Stimulated activated CD4-positive, alpha-beta T cell treated with anti-CD3 and anti-CD28 coated beads, Interleukin-2, amount 100 ng/mL, for 4 hours (primary cell): Measurements from ENCODE around the gene ALG12.

Source experiments
- DNase-seq: peaks from one replicate; pipeline ENCODE4 v3.0.0-alpha.2; 2020; ENCODE audit warnings: low read depth

ALG12 gene

DNA sequence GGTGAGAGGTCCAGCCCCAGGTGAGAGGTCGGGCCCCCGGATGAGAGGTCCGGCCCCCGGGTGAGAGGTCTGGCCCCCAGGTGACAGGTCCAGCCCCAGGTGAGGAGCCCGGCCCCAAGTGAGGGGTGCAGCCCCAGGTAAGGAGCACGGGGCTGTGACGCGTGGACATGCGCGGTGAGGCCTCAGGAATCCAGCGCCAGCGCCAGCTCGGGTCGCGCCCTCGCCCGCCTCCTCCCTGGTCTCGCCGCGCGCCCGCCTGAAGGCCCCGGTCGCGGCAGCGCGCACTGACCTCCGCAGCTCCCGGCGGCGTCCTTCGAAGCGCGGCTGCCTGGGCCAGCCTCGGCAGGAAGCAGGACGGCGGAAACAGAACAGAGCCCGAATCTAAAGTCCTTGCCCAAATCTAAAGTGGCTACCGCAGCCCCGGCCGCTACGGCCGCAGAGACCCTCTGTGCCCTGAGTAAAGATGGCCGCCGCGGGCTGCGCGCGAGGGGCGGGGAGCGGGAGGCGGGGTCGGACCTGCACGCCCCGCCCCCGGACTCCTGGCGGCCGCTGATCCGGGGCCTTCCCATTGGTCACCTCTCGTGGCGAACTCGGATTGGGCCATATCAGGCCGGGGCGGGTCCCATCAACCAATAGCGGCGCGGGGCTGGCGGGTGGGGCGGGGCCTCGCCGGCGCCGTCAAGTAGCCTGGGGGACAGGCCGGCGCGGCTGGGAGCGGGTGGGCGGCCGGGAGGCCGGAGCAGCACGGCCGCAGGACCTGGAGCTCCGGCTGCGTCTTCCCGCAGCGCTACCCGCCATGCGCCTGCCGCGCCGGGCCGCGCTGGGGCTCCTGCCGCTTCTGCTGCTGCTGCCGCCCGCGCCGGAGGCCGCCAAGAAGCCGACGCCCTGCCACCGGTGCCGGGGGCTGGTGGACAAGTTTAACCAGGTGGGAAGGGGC lies at the start of gene ALG12, which contains the start of gene CRELD2:
TSS of gene ALG12 (minus strand) at position 465 of the 937 bp plus-strand sequence. CDS start 4,673 bp downstream, outside the sequence.
TSS of gene CRELD2 (plus strand) at position 661 of the 937 bp plus-strand sequence. CDS start at position 797, 136 bp downstream.
- peak; percentile 96 for DNase-seq

- DNase-seq: no peak
These were observed 49.5 kb upstream of the ALG12 start for GRCh38 chr22:49967706-49968208.

- no peak for DNase-seq
These were observed 48.8 kb upstream of the ALG12 start for GRCh38 chr22:49966774-49967705.

DNA sequence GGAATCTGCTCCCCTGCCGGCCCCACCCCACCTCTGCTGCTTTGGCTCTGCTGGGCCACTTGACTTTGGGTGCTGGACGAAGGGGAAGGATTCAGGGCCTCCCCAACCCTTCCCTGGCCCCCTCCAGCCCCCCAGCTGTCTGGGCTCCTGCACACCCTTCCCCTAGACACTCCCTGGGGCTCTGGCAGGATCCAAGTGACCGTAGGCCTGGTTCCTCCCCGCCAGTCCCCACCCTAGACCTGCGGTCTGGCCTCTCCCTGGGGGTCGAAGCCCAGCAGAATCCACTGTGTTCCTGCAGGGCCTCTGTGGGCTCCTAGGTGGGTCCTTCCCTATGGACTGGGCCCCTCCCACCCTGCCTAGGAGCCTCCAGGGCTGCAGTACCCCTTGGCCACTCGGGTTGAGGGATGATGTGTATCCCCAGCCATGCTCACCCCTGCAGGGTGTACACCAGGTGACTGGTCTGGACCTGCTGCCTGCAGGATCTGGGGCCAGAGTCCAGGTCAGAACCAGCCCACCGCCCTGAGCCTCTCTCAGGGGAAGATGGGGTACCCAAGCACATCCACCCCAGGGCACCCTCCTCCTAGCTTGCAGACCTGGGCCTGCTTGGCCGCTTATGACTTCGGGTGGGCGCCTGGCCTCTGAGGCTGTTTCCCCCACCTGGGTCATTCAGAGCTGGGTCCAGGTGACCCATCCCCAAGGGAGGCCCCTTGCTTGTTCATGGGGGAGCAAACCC lies 48.0 kb upstream of the ALG12 start:
- no peak for DNase-seq

GRCh38 chr22:49965091-49966040 lies 47.1 kb upstream of the ALG12 start:
- no peak for DNase-seq

GRCh38 chr22:49964136-49965090 lies 46.2 kb upstream of the ALG12 start:
- no peak for DNase-seq

DNA sequence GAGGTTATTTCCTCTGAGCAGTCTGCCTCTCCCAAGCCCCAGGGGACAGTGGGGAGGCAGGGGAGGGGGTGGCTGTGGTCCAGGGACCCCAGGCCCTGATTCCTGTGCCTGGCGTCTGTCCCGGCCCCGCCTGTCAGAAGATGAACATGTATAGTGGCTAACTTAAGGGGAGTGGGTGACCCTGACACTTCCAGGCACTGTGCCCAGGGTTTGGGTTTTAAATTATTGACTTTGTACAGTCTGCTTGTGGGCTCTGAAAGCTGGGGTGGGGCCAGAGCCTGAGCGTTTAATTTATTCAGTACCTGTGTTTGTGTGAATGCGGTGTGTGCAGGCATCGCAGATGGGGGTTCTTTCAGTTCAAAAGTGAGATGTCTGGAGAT lies 45.4 kb upstream of the ALG12 start:
- DNase-seq: no peak

DNA sequence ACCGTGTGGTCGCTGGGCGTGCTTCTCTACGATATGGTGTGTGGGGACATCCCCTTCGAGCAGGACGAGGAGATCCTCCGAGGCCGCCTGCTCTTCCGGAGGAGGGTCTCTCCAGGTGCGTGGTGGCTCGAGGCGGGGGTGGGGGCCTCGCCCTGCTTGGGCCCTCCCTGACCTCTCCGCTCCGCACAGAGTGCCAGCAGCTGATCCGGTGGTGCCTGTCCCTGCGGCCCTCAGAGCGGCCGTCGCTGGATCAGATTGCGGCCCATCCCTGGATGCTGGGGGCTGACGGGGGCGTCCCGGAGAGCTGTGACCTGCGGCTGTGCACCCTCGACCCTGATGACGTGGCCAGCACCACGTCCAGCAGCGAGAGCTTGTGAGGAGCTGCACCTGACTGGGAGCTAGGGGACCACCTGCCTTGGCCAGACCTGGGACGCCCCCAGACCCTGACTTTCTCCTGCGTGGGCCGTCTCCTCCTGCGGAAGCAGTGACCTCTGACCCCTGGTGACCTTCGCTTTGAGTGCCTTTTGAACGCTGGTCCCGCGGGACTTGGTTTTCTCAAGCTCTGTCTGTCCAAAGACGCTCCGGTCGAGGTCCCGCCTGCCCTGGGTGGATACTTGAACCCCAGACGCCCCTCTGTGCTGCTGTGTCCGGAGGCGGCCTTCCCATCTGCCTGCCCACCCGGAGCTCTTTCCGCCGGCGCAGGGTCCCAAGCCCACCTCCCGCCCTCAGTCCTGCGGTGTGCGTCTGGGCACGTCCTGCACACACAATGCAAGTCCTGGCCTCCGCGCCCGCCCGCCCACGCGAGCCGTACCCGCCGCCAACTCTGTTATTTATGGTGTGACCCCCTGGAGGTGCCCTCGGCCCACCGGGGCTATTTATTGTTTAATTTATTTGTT lies 44.8 kb upstream of the ALG12 start:
- no peak for DNase-seq

GRCh38 chr22:49962012-49962750 lies 43.9 kb upstream of the ALG12 start:
- peak; percentile 82 for DNase-seq

GRCh38 chr22:49961601-49962011 lies 43.4 kb upstream of the ALG12 start:
- DNase-seq: no peak

GRCh38 chr22:49961005-49961600 lies 42.9 kb upstream of the ALG12 start:
- DNase-seq: peak; percentile 41

- DNase-seq: peak; percentile 93
These were observed 42.1 kb upstream of the ALG12 start, which contains the start of gene PIM3 for GRCh38 chr22:49960159-49961004. TSS of gene PIM3 (plus strand) at chr22:49960772. CDS start at chr22:49960948, 176 bp downstream.

GRCh38 chr22:49959782-49960158 lies 41.5 kb upstream of the ALG12 start:
- no peak for DNase-seq

DNA sequence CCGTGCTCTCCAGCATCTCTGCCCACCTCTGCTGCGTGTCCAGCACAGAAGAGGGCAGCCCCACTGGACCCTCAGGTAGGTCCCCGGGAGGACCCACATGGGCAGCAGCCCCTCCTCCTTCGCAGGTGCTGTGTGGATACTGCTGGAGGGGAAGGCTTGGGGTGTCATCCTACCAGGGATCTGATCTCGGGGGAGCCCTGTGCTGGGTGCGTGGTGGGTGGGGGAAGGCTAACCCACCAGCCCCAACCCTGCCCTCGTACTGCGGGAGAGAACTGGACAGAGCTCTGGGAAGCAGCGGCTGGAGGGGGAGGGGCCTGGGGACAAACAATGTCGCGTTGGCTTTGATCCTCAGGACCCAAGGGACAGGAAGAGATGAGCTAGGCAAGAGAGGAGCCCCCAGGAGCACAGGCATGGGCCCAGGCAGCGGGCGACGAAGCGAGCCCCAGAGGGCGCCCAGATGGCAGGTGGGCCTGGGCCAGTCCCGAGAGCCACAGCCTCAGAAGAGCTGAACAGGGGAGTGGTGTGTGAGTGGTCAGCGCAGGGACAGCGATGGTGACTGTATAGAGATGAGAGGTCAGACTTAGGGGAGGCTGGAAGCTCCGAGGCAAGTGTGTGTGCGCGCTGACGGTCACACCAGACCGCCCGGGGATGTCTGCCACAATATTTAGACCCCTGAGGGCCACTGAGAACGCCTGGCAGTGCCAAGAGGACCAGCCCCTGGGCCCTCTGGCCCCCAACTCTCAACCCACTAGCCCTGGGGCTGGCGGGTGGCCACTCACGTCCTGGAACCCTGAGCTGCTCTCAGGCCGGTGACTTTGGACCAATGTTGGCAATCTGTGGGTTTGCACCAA lies 40.9 kb upstream of the ALG12 start:
- no peak for DNase-seq

DNA sequence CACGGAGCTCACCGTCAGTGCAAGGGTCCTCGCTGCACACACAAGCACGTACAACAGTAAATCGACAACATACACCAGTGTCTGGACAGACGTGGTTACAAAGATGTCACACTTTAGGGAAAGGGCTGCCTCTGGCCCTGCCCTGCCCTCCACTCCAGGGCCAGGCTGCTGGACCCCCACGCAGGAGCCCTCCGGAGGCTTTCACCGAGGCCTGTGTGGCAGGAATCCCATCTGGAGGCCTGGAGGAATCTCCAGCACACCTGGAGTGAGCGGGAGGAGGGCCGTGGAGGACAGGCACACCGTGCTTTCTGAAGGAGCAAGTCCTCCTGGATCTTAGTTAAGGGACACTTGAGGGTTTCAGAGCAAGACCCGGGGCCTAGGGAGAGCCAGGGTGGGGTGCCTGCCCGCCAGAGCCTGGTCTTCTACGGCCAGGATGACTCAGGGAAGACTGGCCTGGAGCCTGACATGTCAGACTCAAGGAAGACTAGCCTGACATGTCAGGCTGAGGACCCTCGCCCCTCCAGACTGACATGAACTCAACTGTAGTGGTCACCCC lies 40.2 kb upstream of the ALG12 start:
- no peak for DNase-seq
